Trophoblast cell (in vitro differentiated cells and primary cell): Measurements from ENCODE around the gene ROPN1B.
"Not testable (repeated sequence)": the region's sequence is repeated elsewhere in the genome, so short reads cannot be mapped to it uniquely, and the experiment has no call there.

ENCODE experiments used
- DNase-seq, 2 donors: peaks; one replicate each; pipeline ENCODE4 v3.0.0-alpha.2; 2016
- H2AFZ ChIP-seq: 2 replicates; pipeline ENCODE4 v1.6.1; 2013; ENCODE audit warnings: low read length, moderate library complexity, mild to moderate bottlenecking; ENCODE audit not compliant: insufficient read depth, poor library complexity
- H2AK5ac ChIP-seq: 2 replicates; pipeline ENCODE4 v1.6.1; 2013; ENCODE audit warnings: mild to moderate bottlenecking, low read length
- H2BK120ac ChIP-seq: 2 replicates; pipeline ENCODE4 v1.6.1; 2013; ENCODE audit warnings: low read length, mild to moderate bottlenecking, moderate library complexity; ENCODE audit not compliant: insufficient read depth, poor library complexity
- H2BK12ac ChIP-seq: 2 replicates; pipeline ENCODE4 v1.6.1; 2013; ENCODE audit warnings: mild to moderate bottlenecking, low read length, moderate library complexity
- H2BK5ac ChIP-seq: 2 replicates; pipeline ENCODE4 v1.6.1; 2013; ENCODE audit warnings: low read length, low read depth, moderate library complexity, mild to moderate bottlenecking; ENCODE audit not compliant: poor library complexity
- H3K14ac ChIP-seq: 2 replicates; pipeline ENCODE4 v1.6.1; 2013; ENCODE audit warnings: mild to moderate bottlenecking, low read length
- H3K18ac ChIP-seq: 2 replicates; pipeline ENCODE4 v1.6.1; 2013; ENCODE audit warnings: mild to moderate bottlenecking, low read length
- H3K23ac ChIP-seq: 2 replicates; pipeline ENCODE4 v1.6.1; 2013; ENCODE audit warnings: low read length
- H3K27ac ChIP-seq: 2 replicates; pipeline ENCODE4 v1.5.1; 2013; ENCODE audit warnings: low read depth, mild to moderate bottlenecking, inconsistent platforms, low read length, moderate library complexity
- H3K27me3 ChIP-seq: 2 replicates; pipeline ENCODE4 v1.6.1; 2013; ENCODE audit warnings: inconsistent platforms, mild to moderate bottlenecking, low read length, moderate library complexity; ENCODE audit not compliant: insufficient read depth
- H3K36me3 ChIP-seq, 2 experiments: 1 replicate in 1 of 2; 2 replicates in 1 of 2; pipeline ENCODE4 v1.6.1; 2013; ENCODE audit warnings: low read length in 2 of 2, mild to moderate bottlenecking in 2 of 2, moderate library complexity in 1 of 2; ENCODE audit not compliant: insufficient read depth in 2 of 2, control insufficient read depth in 1 of 2
- H3K4ac ChIP-seq: 2 replicates; pipeline ENCODE4 v1.6.1; 2013; ENCODE audit warnings: low read depth, mild to moderate bottlenecking, low read length, moderate library complexity
- H3K4me1 ChIP-seq, 2 experiments: 1 replicate in 1 of 2; 2 replicates in 1 of 2; pipeline ENCODE4 v1.6.1; 2013; ENCODE audit warnings: low read length in 2 of 2, mild to moderate bottlenecking in 2 of 2, moderate library complexity in 1 of 2; ENCODE audit not compliant: insufficient read depth in 2 of 2, control insufficient read depth in 1 of 2
- H3K4me2 ChIP-seq: 2 replicates; pipeline ENCODE4 v1.6.1; 2013; ENCODE audit warnings: inconsistent platforms, mild to moderate bottlenecking, low read length, moderate library complexity
- H3K4me3 ChIP-seq: 2 replicates; pipeline ENCODE4 v1.5.1; 2013; ENCODE audit warnings: mild to moderate bottlenecking, low read depth, low read length, inconsistent platforms
- H3K79me1 ChIP-seq: one replicate; pipeline ENCODE4 v1.6.1; 2013; ENCODE audit warnings: low read length
- H3K79me2 ChIP-seq: 2 replicates; pipeline ENCODE4 v1.6.1; 2013; ENCODE audit warnings: low read length, mild to moderate bottlenecking; ENCODE audit not compliant: control insufficient read depth, insufficient read depth, poor library complexity
- H3K9ac ChIP-seq: 2 replicates; pipeline ENCODE4 v1.6.1; 2013; ENCODE audit warnings: mild to moderate bottlenecking, low read length
- H3K9me3 ChIP-seq: 2 replicates; pipeline ENCODE4 v1.6.1; 2013; ENCODE audit warnings: low read depth, mild to moderate bottlenecking, control low read depth, inconsistent platforms, low read length; ENCODE audit not compliant: insufficient read depth
- H4K12ac ChIP-seq: 2 replicates; pipeline ENCODE4 v1.6.1; 2013; ENCODE audit warnings: low read depth, mild to moderate bottlenecking, low read length, moderate library complexity
- H4K8ac ChIP-seq: 2 replicates; pipeline ENCODE4 v1.6.1; 2013; ENCODE audit warnings: low read depth, mild to moderate bottlenecking, low read length, moderate library complexity
- H4K91ac ChIP-seq: one replicate; pipeline ENCODE4 v1.6.1; 2013; ENCODE audit warnings: low read depth, mild to moderate bottlenecking, low read length, moderate library complexity
- WGBS: extraction: QIAGEN DNeasy Blood & Tissue Kit; methylation state at CpG from one replicate; pipeline ENCODE4 v1.1.7; 2013; ENCODE audit warnings: missing lambda C conversion rate; ENCODE audit not compliant: insufficient read length, insufficient coverage; ENCODE audit errors: extremely low coverage; 5-methylcytosine and 5-hydroxymethylcytosine counted together

ROPN1B gene

DNA sequence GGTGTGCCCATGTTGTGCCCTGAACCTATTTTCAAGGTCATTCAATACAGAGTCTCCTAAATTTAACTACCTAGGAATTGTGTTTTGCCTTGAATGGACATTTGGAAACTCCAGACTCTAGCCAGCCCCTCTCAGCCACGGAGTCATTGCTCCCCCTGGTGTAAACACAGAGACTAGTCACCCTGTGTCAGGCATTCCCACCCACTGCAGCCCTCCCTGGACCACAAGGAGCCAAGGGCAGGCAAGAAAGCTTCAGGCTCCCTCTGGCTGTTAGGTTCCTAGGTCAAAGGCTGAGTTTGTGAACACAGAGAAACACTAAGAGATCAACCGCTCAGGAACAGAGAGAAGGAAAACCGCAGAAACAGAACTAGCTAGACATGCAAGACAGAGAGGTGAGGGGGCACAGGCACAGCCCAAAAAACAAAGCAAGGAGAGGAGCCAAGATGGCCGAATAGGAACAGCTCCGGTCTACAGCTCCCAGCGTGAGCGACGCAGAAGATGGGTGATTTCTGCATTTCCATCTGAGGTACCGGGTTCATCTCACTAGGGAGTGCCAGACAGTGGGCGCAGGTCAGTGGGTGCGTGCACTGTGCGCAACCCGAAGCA lies 32.7 kb upstream of the ROPN1B start:
- not testable (repeated sequence) for H2BK120ac ChIP-seq, H2AK5ac ChIP-seq, H3K4me1 ChIP-seq, H3K4ac ChIP-seq, H2AFZ ChIP-seq, H3K79me1 ChIP-seq, H4K91ac ChIP-seq, H3K4me2 ChIP-seq, H2BK5ac ChIP-seq, H3K9me3 ChIP-seq, H3K9ac ChIP-seq, H4K12ac ChIP-seq, H4K8ac ChIP-seq, H3K79me2 ChIP-seq, H3K18ac ChIP-seq, H3K27me3 ChIP-seq, H3K36me3 ChIP-seq, H3K23ac ChIP-seq, H3K4me3 ChIP-seq, H3K14ac ChIP-seq, H3K27ac ChIP-seq
- peak in 1 of 2 donors; percentile 22 for DNase-seq
- H2BK12ac ChIP-seq = peak overlapping the region; percentile 58
- WGBS = no CpG with 5 or more reads among the region's 13 CpGs

DNA sequence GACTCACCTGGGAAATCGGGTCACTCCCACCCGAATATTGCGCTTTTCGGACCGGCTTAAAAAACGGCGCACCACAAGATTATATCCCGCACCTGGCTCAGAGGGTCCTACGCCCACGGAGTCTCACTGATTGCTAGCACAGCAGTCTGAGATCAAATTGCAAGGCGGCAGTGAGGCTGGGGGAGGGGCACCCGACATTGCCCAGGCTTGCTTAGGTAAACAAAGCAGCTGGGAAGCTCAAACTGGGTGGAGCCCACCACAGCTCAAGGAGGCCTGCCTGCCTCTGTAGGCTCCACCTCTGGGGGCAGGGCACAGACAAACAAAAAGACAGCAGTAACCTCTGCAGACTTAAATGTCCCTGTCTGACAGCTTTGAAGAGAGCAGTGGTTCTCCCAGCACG lies 32.1 kb upstream of the ROPN1B start:
- not testable (repeated sequence) for H3K9ac ChIP-seq, H4K91ac ChIP-seq, H2AFZ ChIP-seq, H3K4me1 ChIP-seq, H3K36me3 ChIP-seq, H4K12ac ChIP-seq, H4K8ac ChIP-seq, H2BK120ac ChIP-seq, H3K9me3 ChIP-seq, H3K79me2 ChIP-seq, H3K18ac ChIP-seq, H3K23ac ChIP-seq, H2BK5ac ChIP-seq, DNase-seq, H3K4me2 ChIP-seq, H3K4me3 ChIP-seq, H3K79me1 ChIP-seq, H3K14ac ChIP-seq, H2AK5ac ChIP-seq, H3K4ac ChIP-seq, H3K27me3 ChIP-seq, H3K27ac ChIP-seq
- H2BK12ac ChIP-seq = peak overlapping the region; percentile 58
- WGBS = no CpG with 5 or more reads among the region's 13 CpGs

DNA sequence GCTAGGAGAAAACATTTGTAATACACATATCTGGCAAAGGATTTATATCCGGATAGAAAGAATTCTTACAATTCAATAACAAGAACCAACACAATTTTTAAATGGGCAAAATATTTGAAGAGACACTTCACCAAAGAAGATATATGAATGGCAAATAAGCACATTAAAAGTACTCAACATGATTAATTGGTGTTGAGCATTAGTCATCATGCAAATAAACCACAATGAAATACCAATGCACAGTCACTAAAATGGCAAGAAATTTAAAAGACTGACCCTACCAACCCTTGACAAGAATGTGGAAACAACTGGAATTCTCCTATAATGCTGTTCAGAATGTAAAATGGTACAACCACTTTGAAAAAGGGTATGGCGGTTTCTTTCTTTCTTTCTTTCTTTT lies 21.2 kb upstream of the ROPN1B start:
- not testable (repeated sequence) for H3K23ac ChIP-seq, H3K27ac ChIP-seq, H3K14ac ChIP-seq, DNase-seq, H4K91ac ChIP-seq, H2BK12ac ChIP-seq, H3K79me1 ChIP-seq, H3K9ac ChIP-seq, H3K4me3 ChIP-seq, H3K4ac ChIP-seq, H2BK120ac ChIP-seq, H4K8ac ChIP-seq, H3K4me1 ChIP-seq, H2AFZ ChIP-seq, H3K27me3 ChIP-seq, H4K12ac ChIP-seq, H3K4me2 ChIP-seq, H3K79me2 ChIP-seq, H3K18ac ChIP-seq, H2AK5ac ChIP-seq, H3K36me3 ChIP-seq, H3K9me3 ChIP-seq, H2BK5ac ChIP-seq
- WGBS = no CpG with 5 or more reads among the region's 2 CpGs

DNA sequence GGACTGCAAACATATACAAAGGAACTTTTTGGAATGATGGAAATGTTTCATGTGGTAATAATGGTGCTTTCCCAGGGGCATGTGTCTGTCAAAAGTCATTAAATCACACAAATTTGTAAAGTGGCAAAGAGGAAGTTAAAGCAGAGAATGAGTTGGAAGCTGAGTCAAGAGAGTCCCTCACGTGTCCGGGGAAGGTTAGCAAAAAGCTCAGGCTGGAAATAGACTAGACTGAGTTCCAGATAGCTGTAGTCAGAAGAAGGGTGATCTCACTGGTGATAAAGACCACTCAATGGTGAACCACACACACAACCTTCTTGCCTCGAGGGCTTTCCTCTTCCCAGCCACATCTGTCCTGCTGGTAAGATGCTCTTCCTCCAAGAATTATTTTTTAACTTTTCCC lies 20.1 kb upstream of the ROPN1B start:
- not testable (repeated sequence) for H3K4me3 ChIP-seq
- WGBS = no CpG with 5 or more reads among the region's 3 CpGs

More for the DNA sequence above, 20.1 kb upstream of the ROPN1B start:
- H3K4me1 ChIP-seq, H3K9ac ChIP-seq, H3K27ac ChIP-seq, H3K23ac ChIP-seq, H3K79me2 ChIP-seq, H3K18ac ChIP-seq, H3K4ac ChIP-seq, H3K79me1 ChIP-seq, H4K12ac ChIP-seq, H4K91ac ChIP-seq, H3K4me2 ChIP-seq, H2AK5ac ChIP-seq, H2BK5ac ChIP-seq, H3K9me3 ChIP-seq, H3K27me3 ChIP-seq, H2AFZ ChIP-seq, H2BK12ac ChIP-seq, H4K8ac ChIP-seq, H2BK120ac ChIP-seq, H3K14ac ChIP-seq, H3K36me3 ChIP-seq: not testable (repeated sequence)
- DNase-seq = peak; percentile 79 to 81
